ENCODE results near the gene G0S2.
"Not testable (repeated sequence)": the region's sequence is repeated elsewhere in the genome, so short reads cannot be mapped to it uniquely, and the experiment has no call there.

Gene G0S2

DNA sequence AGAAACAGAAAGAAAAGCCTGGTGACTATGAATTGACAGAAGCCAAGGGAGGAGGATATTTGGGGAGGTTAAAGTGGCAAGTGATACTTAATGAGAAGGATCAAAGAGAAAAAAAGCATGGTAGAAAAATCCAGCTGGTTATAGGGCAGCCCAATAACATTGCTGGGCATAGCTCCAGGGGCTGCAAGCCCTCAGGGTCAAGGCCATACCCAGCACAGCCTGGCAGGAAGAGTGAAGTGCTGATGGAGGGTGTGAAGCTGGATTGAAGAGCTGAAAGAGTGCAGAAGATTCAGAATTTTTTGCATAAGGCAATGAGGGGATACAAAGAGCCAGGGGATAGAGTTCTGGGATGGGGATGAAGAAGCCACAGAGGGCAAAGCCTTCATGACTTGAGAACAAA is 21.5 kb downstream of the G0S2 start:
- ATAC-seq (ENCODE audit: low read depth), result no peak
- no peaks in the 10 kb centered on the region for H3K9me3 ChIP-seq (ENCODE audit: severe bottlenecking)
- peaks cover 3% of the 10 kb centered on the region for H3K4me1 ChIP-seq (ENCODE audit: insufficient read depth, poor library complexity, severe bottlenecking)

DNA sequence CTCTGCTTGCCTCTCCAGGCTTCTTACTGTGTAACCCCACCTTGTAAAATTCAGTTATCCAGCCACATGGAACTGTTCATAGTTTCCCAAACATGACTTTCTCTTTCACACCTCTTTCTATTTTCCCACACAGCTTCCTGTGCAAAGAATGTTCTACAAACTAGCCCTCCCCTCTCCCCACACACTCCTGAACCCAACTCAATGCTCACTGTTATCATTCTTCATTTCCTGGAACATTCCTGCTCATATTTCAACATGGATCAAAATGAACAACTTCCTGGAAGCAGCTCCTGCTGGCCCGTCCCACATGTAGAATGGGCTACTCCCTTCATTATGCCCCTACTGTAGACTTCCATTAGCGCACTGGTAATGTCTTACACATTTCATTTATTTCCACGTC is 21.9 kb downstream of the G0S2 start:
- H3K4me3 ChIP-seq (ENCODE audit: severe bottlenecking), result no peak overlapping the region
- no peaks in the 10 kb centered on the region for H3K9me3 ChIP-seq (ENCODE audit: severe bottlenecking)
- H3K27me3 ChIP-seq (ENCODE audit: insufficient read depth, poor library complexity, severe bottlenecking), result no peaks in the 10 kb centered on the region
- no peaks in the 10 kb centered on the region for H3K36me3 ChIP-seq (ENCODE audit: low read depth)
- H3K4me1 ChIP-seq (ENCODE audit: insufficient read depth, poor library complexity, severe bottlenecking), result peaks cover 3% of the 10 kb centered on the region
- DNase-seq (ENCODE audit: low spot score) (no peak), ATAC-seq (ENCODE audit: low read depth) (no peak)
- TF ChIP-seq, protein P1, sequence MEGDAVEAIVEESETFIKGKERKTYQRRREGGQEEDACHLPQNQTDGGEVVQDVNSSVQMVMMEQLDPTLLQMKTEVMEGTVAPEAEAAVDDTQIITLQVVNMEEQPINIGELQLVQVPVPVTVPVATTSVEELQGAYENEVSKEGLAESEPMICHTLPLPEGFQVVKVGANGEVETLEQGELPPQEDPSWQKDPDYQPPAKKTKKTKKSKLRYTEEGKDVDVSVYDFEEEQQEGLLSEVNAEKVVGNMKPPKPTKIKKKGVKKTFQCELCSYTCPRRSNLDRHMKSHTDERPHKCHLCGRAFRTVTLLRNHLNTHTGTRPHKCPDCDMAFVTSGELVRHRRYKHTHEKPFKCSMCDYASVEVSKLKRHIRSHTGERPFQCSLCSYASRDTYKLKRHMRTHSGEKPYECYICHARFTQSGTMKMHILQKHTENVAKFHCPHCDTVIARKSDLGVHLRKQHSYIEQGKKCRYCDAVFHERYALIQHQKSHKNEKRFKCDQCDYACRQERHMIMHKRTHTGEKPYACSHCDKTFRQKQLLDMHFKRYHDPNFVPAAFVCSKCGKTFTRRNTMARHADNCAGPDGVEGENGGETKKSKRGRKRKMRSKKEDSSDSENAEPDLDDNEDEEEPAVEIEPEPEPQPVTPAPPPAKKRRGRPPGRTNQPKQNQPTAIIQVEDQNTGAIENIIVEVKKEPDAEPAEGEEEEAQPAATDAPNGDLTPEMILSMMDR (IDR thresholded peaks at IDR 0.05; ENCODE audit: poor library complexity, severe bottlenecking), result no peak
- H3K27ac ChIP-seq (ENCODE audit: poor library complexity, severe bottlenecking), result no peak overlapping the region

More for the DNA sequence above, 21.5 kb downstream of the G0S2 start:
- Histone ChIP-seq H3K36me3 (ENCODE audit: low read depth) (no peaks in the 10 kb centered on the region), H3K27ac (ENCODE audit: poor library complexity, severe bottlenecking) (no peak overlapping the region), H3K4me3 (ENCODE audit: severe bottlenecking) (no peak overlapping the region), H3K27me3 (ENCODE audit: insufficient read depth, poor library complexity, severe bottlenecking) (no peaks in the 10 kb centered on the region)
- no peak for DNase-seq (ENCODE audit: low spot score)
- TF ChIP-seq, protein P1 (IDR thresholded peaks at IDR 0.05; ENCODE audit: poor library complexity, severe bottlenecking), result no peak

DNA sequence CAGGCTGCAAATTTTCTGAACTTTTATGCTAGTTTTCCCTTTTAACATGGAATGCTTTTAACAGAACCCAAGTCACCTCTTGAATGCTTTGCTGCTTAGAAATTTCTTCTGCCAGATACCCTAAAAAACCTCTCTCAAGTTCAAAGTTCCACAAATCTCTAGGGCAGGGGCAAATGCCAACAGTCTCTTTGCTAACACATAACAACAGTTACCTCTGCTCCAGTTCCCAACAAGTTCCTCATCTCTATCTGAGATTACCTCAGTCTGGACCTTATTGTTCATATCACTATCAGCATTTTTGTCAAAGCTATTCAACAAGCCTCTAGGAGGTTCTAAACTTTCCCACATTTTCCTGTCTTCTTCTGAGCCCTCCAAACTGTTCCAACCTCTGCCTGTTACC is 25.5 kb downstream of the G0S2 start:
- not testable (repeated sequence) for H3K27me3 ChIP-seq (ENCODE audit: insufficient read depth, poor library complexity, severe bottlenecking); H3K4me3 ChIP-seq (ENCODE audit: severe bottlenecking); H3K4me1 ChIP-seq (ENCODE audit: insufficient read depth, poor library complexity, severe bottlenecking); H3K27ac ChIP-seq (ENCODE audit: poor library complexity, severe bottlenecking); H3K9me3 ChIP-seq (ENCODE audit: severe bottlenecking); H3K36me3 ChIP-seq (ENCODE audit: low read depth); DNase-seq (ENCODE audit: low spot score); ATAC-seq (ENCODE audit: low read depth)

DNA sequence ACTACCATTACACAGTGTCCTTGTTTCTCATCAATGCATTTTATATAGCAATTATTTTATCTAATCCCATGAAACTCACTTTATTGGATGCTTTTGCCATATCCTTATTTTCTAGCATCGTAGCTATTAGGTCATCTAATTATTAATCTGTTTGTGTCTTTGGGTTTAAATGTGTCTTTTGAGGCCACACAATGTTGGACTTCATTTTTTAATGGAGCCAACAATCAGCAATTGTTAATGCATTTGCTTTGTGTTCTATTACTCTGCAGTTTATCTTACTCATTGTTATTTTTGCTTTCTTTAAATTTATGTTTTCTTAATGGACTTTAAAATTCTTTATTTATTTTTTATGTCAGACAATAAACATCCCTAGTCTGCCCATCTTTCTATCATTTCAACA is 27.6 kb downstream of the G0S2 start:
- no peak overlapping the region for H3K4me3 ChIP-seq (ENCODE audit: severe bottlenecking)
- DNase-seq (ENCODE audit: low spot score) (no peak), ATAC-seq (ENCODE audit: low read depth) (no peak)
- H3K27ac ChIP-seq (ENCODE audit: poor library complexity, severe bottlenecking), result no peak overlapping the region
- no peaks in the 10 kb centered on the region for H3K4me1 ChIP-seq (ENCODE audit: insufficient read depth, poor library complexity, severe bottlenecking)
- H3K9me3 ChIP-seq (ENCODE audit: severe bottlenecking), result no peaks in the 10 kb centered on the region
- no peaks in the 10 kb centered on the region for H3K36me3 ChIP-seq (ENCODE audit: low read depth)
- TF ChIP-seq, protein P1 (IDR thresholded peaks at IDR 0.05; ENCODE audit: poor library complexity, severe bottlenecking), result no peak
- no peaks in the 10 kb centered on the region for H3K27me3 ChIP-seq (ENCODE audit: insufficient read depth, poor library complexity, severe bottlenecking)

DNA sequence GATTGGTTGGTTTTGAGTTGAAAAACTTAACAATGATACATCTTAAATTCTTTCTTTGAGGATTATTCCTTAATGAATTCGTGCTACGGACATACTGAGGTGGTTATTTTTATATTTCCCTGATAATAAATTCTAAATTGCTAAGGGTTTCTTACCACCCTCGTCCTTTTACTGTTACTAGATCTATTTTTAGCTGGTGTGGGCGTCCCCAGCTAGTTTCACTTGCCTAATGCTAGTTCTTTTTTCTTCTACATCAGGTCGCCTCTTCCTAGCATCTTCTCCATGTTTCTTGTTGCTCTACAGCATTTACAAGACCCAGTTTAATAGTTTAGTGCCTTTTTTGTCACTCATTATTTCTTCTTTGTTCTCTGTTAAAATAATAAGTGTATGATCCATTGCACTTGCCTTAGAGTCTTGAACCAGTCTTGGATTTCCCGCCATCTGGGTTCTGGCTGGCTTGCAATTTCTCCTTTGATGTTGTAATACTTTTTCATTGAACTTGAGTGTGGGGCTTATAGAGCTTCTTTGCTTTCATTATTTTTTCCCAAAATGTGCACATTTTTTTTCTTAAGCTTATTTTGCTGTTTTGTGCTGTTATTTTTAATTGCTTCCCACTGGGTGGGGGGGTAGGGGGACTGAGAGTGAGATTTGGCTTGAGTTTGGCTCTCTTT is 28.8 kb downstream of the G0S2 start:
- H3K27me3 ChIP-seq (ENCODE audit: insufficient read depth, poor library complexity, severe bottlenecking), result no peaks in the 10 kb centered on the region
- ATAC-seq (ENCODE audit: low read depth), result no peak
- H3K4me3 ChIP-seq (ENCODE audit: severe bottlenecking), result no peak overlapping the region
- H3K36me3 ChIP-seq (ENCODE audit: low read depth), result no peaks in the 10 kb centered on the region
- H3K9me3 ChIP-seq (ENCODE audit: severe bottlenecking), result no peaks in the 10 kb centered on the region
- H3K4me1 ChIP-seq (ENCODE audit: insufficient read depth, poor library complexity, severe bottlenecking), result no peaks in the 10 kb centered on the region
- DNase-seq (ENCODE audit: low spot score), result no peak
- no peak overlapping the region for H3K27ac ChIP-seq (ENCODE audit: poor library complexity, severe bottlenecking)
- TF ChIP-seq, protein P1 (IDR thresholded peaks at IDR 0.05; ENCODE audit: poor library complexity, severe bottlenecking), result no peak

All from RWPE2 (cell line).